Posterior cingulate gyrus (tissue), 11 donors: ENCODE measurements around the gene NAPB.
"Not testable (repeated sequence)": the region's sequence is repeated elsewhere in the genome, so short reads cannot be mapped to it uniquely, and the experiment has no call there.

Experiments
- DNase-seq, 10 donors: peaks; one replicate each; pipeline versions ENCODE4 v3.0.0 to v3.0.0-alpha.2; 2020 to 2021; ENCODE audit warnings: mixed read lengths in 3 of 10
- intact Hi-C: fragments of 100-400 bp; cut with DNase I; formaldehyde crosslinking; loops from one replicate; pipeline ENCODE4 v1.15.1; 2023

Gene NAPB

DNA sequence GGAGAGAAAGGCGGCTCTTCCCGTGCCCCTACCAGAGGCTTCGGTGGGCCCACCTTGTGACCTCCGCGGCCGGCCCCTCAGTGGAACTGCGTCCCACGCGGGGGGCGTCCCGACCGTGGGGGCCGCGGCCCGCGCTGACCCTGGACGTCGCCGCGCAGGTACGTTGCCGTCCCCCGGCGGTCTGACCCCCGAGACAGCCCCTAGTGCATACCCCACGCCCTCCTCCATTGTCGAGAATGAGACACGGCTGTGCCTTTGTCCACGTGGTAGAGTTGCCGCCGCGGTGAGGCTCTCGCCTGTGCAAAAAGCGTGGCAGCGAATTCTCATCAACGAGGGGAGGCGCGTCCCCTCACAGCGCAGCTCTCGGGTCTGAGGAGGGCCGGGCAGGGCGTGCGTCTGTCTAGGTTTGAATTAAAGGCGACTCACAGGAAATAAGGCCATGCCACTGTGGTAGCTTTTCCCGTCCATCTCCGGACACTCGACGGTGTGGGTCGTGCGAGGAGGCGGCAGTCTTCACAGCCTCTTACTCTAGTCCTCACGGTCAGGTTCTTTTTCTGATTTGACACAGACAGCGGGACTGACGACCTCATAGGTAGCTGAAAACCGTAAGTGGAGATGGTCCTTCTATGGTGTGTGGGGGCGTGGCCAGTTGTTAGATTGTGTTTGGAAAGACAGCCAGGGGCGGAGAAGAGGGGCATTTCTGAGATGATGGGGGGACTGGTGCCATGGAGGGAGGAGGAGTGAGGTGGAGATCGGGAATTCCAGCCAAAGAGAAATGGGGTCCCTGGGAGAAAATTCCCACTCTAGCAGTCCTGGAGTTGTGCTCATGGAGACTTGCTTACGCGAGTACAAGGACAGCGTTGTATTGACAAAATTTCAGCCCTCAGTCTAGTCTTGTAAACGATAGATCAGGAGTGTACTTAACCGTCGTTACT, 70.1 kb downstream of the NAPB start:
- intact Hi-C loops, result loop anchor here (1.0 kb wide), 1 partner anchor 7 kb away; no protein-coding TSS in a partner anchor
- peak in 8 of 10 donors; percentile 34 to 90 (median 46) for DNase-seq

DNA sequence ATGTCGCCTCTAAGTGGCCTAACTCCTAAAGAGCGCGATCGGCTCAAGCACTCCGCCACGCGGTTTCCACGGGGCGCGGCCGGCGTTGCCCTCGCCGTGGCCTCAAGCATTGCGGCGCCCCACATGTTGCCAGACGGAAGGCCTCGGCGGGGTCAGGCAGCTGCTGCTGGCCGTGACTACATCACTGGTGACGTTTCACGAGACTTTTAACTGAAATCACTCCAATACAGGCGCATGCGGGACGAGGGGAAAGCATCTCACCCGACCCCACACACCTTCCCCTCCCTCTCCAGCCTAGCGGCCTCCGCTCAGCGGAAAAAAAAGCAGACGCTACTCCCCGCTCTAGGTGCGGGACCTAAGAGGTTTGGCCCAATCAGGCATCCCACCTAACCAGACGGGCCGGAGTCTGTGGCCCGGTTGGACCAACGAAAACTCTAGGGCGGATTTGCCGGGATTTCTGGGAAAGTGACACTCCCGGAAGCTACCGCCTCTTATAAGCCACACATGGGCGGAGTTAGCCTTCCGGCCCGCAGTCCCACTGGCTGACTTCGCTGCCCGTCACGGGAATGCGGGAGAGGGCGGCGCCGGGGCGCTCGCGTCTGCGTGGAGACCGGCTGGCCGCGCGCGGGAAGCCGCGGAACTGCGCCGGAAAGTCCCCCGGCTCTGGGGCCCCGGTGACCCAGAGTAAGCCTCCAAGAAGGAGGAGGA, 70.9 kb downstream of the NAPB start, which contains the start of gene NXT1:
TSS of gene NXT1 (plus strand) at position 596 of the 708 bp plus-strand sequence. CDS start 3,251 bp downstream, outside the sequence.
- DNase-seq, result peak; percentile 94 to 100 (median 97)
- intact Hi-C loops, result loop anchor here (1.0 kb wide), 1 partner anchor 8 kb away; no protein-coding TSS in a partner anchor

DNA sequence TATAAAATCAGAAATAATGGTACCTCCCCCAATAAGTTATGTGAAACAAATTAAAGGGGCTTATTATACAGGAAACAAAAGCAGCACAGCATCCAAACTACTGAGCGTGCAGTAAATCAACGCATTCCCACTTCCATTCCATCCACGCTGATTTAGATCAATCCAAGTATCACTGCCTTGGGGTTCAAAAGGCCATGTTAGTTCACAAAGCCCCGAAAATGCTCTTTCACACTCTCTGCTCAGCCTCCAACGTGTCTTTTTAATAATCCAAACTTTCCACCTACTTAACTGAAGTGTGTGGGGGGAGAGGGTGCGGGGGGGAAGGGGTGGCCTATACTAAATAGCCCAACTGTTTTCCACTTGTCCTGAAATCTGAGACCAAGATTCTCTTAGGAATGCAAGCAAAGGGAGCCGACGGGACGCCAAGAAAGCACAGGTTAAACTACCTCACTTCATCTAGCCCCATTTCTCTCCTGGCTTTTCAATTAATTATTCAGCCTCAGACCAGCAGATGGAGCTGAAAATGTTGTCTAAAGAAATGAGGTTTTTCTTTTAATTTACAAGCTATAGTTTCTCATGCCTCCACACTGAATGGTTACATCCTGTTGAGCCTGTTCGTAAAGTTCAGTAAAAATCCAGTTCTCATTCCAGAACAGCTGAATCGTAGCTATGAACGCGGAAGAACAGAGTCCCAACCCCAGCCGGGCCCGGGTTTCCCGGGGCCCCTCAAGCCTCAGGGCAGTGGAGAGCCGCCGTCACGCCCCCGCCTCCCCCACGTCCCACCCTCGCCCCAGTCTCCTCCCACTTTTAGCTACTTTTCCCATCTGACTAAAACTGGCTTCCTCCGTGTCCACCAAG, 71.7 kb downstream of the NAPB start:
- intact Hi-C loops, result loop anchor here (1.0 to 10.0 kb wide), 3 partner anchors 9 to 1012 kb away; no protein-coding TSS in a partner anchor

DNA sequence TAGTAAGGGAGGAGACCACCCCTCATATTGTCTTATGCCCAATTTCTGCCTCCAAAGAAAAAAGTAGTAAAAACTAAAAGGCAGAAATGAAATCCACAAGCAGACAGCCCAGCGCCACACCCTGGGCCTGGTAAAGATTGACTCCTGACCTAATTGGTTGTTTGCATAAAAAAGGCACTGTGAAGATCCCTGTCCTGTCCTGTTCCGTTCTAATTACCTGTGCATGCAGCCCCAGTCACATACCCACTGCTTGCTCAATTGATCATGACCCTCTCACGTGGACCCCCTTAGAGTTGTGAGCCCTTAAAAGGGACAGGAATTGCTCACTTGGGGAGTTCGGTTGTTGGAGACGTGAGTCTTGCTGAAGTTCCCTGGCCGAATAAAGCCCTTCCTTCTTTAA, 72.8 kb downstream of the NAPB start:
- not testable (repeated sequence) for DNase-seq
- intact Hi-C loops, result loop anchor here (5.0 to 10.0 kb wide), 2 partner anchors 294 to 1011 kb away; no protein-coding TSS in a partner anchor

More for the DNA sequence above, 71.7 kb downstream of the NAPB start:
- peak in 4 of 10 donors; percentile 47 to 85 (median 64) for DNase-seq

DNA sequence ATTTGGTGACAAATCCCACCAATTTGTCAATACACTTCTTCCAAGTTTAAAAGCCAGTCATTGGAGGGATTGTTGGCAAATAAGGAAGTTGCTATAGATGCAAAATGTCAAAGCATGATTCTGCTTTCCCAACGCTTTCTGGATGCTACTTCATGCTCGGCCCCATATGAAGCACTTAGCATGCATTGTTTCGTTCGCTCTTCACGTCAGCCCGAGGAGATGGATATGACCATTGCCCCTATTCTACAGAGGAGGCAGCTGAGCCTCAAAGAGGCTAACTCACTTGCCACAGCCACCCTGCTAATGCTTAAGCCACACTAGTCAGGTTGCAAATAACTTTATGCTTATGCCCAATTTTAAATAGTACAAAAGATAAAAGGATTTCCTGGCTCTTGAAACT, 73.5 kb downstream of the NAPB start:
- intact Hi-C loops, result loop anchor here (5.0 to 10.0 kb wide), 2 partner anchors 293 to 1010 kb away; no protein-coding TSS in a partner anchor
- DNase-seq, result no peak

DNA sequence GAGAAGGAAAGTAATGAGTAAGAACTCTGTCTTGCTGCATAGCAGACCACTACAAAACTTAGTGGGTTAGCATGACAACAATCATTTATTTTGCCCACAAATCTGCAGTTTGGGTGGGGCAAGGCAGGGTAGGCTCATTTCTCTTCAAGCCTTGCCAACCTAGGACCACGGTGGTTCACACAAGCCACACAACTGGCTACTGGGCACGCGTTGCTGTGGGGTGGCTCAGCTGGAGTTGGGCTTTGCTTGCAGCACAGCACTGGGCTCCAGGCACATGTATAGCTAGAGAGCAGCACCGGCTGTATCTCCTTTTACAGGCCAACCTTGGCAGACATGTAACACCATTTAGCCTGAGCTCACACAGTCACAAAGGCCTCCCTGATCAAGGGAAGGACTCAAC, 75.3 kb downstream of the NAPB start:
- intact Hi-C loops, result loop anchor here (5.0 to 10.0 kb wide), 2 partner anchors 291 to 1009 kb away; no protein-coding TSS in a partner anchor
- no peak for DNase-seq

DNA sequence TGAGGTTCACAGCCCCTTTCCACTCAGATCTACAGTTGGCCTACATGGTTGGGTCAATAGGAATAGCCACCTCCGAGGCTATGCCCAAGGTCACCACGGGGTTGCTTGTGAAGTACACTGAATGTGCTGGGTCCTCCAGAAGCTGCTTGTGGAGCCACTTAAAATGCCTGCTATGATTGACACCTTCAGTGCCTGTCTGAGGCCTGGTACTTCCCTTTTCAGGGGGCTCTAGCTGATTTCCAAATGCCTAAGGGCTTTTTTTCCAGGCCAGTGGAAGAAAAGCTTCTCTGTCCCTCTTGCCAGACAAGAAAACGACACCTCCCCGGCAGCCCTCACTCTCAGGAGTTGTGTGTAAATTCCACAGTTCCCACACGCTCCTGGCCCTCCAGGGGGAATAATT, 77.0 kb downstream of the NAPB start:
- intact Hi-C loops, result loop anchor here (10.0 kb wide), 1 partner anchor 290 kb away; no protein-coding TSS in a partner anchor
- DNase-seq, result no peak

DNA sequence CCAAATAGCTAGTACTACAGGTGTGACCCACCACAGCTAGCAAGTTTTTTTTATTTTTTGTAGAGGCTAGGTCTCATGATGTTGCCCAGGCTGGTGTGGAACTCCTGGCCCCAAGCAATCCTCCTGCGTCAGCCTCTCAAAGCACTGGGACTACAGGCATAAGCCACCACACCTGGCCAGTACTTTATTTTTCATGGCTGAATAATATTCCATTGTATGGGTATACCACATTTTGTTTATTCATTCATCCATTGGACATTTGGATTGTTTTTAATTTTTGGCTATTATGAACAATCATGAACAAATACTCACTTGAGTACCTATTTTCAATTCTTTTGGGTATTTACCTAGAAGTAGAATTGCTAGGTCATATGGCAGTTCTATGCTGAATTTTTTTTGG, 77.7 kb downstream of the NAPB start:
- no peak for DNase-seq
- intact Hi-C loops, result loop anchor here (10.0 kb wide), 1 partner anchor 289 kb away; no protein-coding TSS in a partner anchor

DNA sequence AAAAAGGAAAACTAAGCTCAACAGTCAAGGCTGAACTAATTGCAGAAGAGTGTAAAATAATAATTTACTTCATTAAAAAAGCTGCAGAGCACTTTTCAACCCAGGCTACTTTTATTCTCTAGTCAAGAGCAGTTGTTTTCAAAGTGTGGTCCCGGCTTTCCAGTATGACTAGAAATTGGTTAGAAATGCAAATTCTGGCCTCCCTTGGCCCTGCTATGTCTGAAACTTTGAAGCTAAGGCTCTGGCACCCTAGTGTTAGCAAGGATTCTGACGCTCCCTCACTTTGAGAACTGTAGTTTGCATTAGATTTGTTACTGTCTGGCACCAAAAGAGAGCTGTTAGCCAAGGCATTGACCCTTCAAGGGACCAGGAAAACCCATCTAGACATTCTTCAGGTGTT, 80.2 kb downstream of the NAPB start:
- intact Hi-C loops, result loop anchor here (10.0 kb wide), 1 partner anchor 286 kb away; no protein-coding TSS in a partner anchor
- DNase-seq, result no peak

DNA sequence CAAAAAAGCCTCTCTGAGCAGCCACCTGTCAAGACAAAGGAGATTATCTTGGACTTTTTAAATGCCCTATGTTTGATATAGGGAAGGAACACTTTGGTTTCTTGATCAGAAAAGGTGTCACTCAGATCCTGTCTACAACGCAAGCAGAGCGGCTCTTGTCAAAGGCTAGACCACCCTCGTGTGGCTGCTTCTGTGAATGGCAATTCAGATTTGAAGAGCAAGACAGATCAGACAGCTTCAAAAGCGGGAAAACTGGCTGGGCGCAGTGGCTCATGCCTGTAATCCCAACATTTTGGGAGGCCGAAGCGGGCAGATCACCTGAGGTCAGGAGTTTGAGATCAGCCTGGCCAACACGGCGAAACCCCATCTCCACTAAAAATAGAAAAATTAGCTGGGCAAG, 80.8 kb downstream of the NAPB start:
- peak; percentile 33 to 94 (median 75) for DNase-seq
- intact Hi-C loops, result loop anchor here (1.0 to 10.0 kb wide), 2 partner anchors 286 to 650 kb away; no protein-coding TSS in a partner anchor

DNA sequence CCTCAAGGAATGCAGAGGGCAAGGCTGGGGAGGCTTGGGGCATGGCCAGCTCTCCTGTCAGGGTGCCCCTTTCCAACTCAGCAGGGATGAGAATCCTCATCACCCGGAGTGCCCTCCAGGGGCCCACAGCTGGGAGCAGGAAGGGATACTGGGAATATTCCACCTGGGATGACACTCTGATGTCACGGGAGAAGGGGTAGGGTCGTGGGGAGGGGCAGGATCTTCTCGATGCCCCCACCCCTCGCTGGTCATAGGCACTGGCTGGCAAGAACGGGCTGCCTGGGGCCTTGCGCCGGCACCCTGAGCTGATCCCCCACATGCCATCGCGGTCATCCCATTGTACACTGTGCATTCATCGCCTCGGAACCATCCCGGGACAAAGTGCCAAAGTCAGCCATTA, 81.3 kb downstream of the NAPB start:
- intact Hi-C loops, result loop anchor here (1.0 to 10.0 kb wide), 2 partner anchors 285 to 650 kb away; no protein-coding TSS in a partner anchor

DNA sequence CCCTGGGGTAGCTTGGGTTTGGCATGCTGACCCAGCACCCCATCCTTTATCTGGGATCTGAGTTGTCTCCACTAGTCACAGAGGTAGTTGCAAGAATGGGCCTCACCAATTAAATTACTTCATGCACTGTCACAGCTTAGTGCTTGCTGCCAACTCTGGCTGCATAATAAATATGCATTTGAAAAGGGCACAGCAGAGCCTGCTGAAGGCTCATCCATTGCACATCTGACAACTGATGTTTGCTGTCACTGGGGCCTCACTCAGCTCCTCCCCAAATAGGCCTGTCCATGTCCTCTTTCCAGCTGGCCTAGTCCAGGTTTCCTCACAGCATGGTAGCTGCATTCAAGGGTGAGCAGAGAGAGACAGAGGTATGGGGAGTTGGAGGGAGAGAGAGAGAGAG, 84.0 kb downstream of the NAPB start:
- DNase-seq, result peak in 1 of 10 donors; percentile 38
- intact Hi-C loops, result no loop called here

More for the DNA sequence above, 81.3 kb downstream of the NAPB start:
- DNase-seq, result peak in 1 of 10 donors; percentile 70

DNA sequence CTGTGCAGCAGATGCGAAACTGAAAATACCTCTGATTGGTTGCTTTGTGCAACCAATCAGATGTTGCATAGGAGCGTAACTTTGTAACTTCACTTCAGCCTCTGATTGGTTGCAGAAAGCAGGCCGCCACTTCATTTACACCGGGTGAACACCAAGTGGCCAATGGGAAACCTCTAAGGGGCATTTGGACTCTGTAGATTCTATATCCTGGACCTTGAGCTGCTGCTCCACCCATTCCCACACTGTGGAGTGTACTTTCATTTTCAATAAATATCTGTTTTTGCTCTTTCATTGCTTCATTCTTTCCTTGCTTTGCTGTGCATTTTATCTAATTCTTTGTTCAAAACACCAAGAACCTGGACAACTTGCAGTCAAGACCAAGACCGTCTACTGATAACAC, 84.8 kb downstream of the NAPB start:
- no peak for DNase-seq
- intact Hi-C loops, result no loop called here

DNA sequence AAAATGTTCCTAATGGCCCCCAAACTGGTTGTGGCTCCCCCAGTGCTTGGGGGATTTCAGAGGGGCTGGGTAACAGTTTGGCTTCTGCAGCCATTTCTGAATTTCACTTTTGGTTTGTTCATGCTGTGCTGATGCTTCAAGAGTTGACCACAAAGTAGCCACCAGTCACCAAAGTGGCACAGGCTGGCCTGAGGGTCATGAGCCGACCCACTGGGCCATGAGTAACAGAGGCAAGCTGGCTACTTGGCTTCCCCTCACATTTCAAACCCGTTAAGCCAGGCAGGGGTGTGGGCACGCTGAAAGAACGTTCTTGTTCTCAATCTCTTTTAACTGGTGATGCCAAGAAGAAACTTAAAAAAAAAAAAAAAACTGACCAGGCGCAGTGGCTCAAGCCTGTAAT, 85.8 kb downstream of the NAPB start:
- DNase-seq, result peak in 1 of 10 donors; percentile 41
- intact Hi-C loops, result no loop called here

DNA sequence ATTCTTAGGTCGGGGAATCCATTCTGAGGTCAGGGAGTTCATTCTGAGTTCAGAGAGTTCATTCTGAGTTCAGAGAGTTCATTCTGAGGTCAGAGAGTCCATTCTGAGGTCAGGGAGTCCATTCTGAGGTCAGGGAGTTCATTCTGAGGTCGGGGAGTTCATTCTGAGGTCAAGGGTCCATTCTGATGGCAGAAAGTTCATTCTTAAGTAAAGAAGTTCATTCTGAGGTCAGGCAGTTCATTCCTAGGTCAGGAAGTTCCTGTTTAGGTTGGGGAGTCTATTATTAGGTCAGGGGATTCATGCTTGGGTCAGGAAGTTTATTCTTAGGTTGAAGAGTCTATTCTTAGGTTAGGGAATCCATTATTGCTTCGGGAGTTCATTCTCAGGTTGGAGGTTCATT, 87.2 kb downstream of the NAPB start:
- no peak for DNase-seq
- intact Hi-C loops, result no loop called here

DNA sequence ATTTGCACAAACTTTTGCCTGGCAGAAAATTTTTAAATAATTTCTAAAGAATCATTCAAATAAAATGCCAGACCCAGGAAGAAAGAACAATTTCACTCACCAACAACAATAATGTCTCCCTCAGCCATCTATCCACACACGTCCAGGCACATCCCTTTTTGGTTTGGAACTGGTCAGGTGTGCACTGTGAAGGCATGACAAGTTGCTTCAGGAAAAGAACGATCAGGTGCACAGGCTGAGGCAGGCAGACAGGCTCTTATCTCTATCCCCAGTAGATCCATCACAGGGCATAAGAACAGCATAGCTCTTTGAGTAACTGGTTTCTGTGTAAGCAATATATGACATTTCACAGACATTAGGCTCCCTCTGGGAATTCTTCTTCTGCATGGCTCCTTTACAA, 88.8 kb downstream of the NAPB start:
- DNase-seq, result peak in 1 of 10 donors; percentile 19
- intact Hi-C loops, result no loop called here

DNA sequence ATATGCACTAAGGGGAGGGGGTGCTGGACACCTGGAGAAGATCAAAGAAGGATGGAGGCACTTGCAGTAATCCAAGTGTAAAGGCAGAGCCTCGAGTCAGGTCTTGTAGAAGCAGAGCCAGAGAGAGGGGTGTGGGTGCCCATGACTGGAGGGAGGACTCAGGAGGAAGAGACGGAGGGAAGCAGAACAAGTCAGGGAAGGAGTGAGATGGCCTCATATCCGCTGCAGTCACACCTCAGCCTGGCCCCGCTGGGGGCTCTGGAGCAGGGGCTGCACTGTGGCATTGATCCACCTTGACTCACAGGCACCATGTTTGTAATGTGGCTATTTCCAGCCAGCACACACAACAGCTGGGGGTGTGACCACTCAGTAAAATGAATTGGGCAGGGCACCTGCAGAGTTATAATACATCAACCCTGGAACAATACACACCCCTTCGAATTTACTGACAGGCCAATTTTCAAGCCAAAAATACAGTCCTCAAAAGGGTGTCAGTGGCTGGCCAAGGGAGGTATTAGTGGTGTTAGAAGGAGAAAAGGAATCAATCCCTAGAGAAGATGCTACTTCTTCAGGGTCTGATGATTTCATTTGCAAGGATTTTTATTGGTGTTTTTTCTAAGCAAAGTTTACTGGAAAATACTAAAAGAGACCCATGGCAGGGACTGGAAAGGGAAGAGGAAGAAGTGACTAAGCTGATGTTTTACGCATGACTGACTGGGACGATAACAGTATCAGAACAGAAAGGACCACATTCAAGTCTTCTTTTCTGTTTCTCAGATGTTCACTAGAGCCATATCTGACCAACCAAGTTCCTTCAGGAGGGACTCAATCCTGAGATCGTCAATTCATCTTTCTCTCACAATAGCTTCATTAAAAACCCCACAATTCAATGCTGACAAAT, 89.6 kb downstream of the NAPB start:
- DNase-seq, result peak in 1 of 10 donors; percentile 67
- intact Hi-C loops, result no loop called here

DNA sequence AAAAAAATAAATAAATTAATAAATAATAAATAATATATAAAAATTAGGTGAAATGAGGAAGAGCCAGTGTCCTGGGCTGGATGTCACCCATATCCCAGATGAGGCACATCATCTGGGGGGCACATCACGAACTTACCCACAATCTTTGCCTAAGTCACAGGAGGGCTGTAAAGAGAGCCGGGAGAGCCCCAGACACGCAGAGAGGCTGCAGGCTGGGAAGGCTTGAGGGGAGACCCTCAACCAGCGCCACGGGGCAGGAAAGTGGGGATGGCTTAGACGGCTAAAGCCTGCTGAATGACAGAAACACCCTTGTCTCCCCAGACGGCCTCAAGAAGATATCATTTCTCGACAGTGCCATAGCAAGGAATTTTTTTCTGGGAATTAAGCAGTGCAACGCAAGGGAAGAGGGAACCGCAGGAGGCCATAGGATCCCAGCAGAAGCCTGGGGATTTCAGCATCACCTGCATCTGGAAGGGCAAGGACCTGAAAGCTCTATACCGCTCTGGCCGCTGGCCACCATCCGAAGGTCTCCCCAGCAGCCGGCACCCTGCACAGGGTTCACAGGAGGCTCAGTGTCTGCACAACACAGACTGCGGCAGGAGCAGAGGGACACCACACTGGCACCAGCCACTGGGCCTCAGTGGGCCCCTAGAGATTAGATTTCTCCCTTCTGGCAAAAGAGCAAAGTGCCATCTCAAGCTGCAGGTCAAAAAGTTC, 93.5 kb downstream of the NAPB start:
- intact Hi-C loops, result no loop called here
- DNase-seq, result peak in 1 of 10 donors; percentile 54
